WTC11 (cell line): ENCODE data around the gene ZNF292. TPM values are rescaled to one million over a fixed set of nuclear protein-coding genes. Genes with fewer than 3 reads are reported as not detected.

Experiments
- ATAC-seq: fragments of 200-7000 bp; cut with Tn5 transposase; 2 replicates; pipeline ENCODE4 v1.10.0; 2021; ENCODE audit warnings: mild to moderate bottlenecking, moderate library complexity
- CTCF ChIA-PET: fragments of 300-600 bp; sonication (Branson Sonifier 250); formaldehyde crosslinking; loops from one replicate; lab custom pipeline; 2021; ENCODE audit warnings: antibody characterized with exemption; lab: Charles Lee
- POLR2A ChIA-PET: fragments of 350-600 bp; sonication (Branson Sonifier 250); formaldehyde crosslinking; loops from one replicate; lab custom pipeline; 2021; ENCODE audit warnings: antibody characterized with exemption; lab: Charles Lee
- DNase-seq: peaks from one replicate; pipeline ENCODE4 v3.0.0; 2021; ENCODE audit warnings: low spot score
- H3K27ac Mint-ChIP-seq: 2 replicates; pipeline ENCODE4 v1.8.0; 2021; ENCODE audit warnings: mixed read lengths
- H3K27me3 Mint-ChIP-seq: 2 replicates; pipeline ENCODE4 v1.8.0; 2021; ENCODE audit warnings: low read depth, mild to moderate bottlenecking, moderate library complexity, mixed read lengths
- H3K36me3 Mint-ChIP-seq: 2 replicates; pipeline ENCODE4 v1.8.0; 2021; ENCODE audit warnings: mixed read lengths
- H3K4me1 Mint-ChIP-seq: 2 replicates; pipeline ENCODE4 v1.8.0; 2022; ENCODE audit warnings: mixed read lengths
- H3K4me3 Mint-ChIP-seq: 2 replicates; pipeline ENCODE4 v1.8.0; 2021; ENCODE audit warnings: mild to moderate bottlenecking, moderate library complexity, mixed read lengths
- H3K9me3 Mint-ChIP-seq: 2 replicates; pipeline ENCODE4 v1.8.0; 2021; ENCODE audit warnings: mixed read lengths
- GABPB1 ChIP-seq: sonication (generic); formaldehyde crosslinking; IDR thresholded peaks from 2 replicates; pipeline ENCODE4 v1.8.1; 2023; ENCODE audit warnings: mild to moderate bottlenecking, missing genetic modification reagents
- JUN ChIP-seq: sonication (generic); formaldehyde crosslinking; IDR thresholded peaks from 2 replicates; pipeline ENCODE4 v1.8.0; 2023; ENCODE audit warnings: mild to moderate bottlenecking, missing genetic modification reagents
- KAT7 ChIP-seq: sonication (generic); formaldehyde crosslinking; IDR thresholded peaks from 2 replicates; pipeline ENCODE4 v1.8.1; 2023; ENCODE audit warnings: missing genetic modification reagents, mild to moderate bottlenecking, borderline replicate concordance
- RORB ChIP-seq: fragments of 250-450 bp; sonication (Bioruptor Pico); IDR thresholded peaks from 2 replicates; pipeline ENCODE4 v1.9.0; 2021; ENCODE audit warnings: mild to moderate bottlenecking
- SMAD4 ChIP-seq: sonication (generic); formaldehyde crosslinking; IDR thresholded peaks from 2 replicates; pipeline ENCODE4 v1.8.0; 2022; ENCODE audit warnings: mild to moderate bottlenecking, missing genetic modification reagents
- SP1 ChIP-seq: sonication (generic); formaldehyde crosslinking; conservative IDR thresholded peaks from 2 replicates; pipeline ENCODE4 v1.8.1; 2022; ENCODE audit warnings: missing genetic modification reagents
- ZNF138 ChIP-seq: sonication (generic); formaldehyde crosslinking; conservative IDR thresholded peaks from 2 replicates; pipeline ENCODE4 v1.8.1; 2022; ENCODE audit warnings: mild to moderate bottlenecking, moderate library complexity, missing genetic modification reagents
- ZNF232 ChIP-seq: sonication (generic); formaldehyde crosslinking; IDR thresholded peaks from 2 replicates; pipeline ENCODE4 v1.8.0; 2022; ENCODE audit warnings: mild to moderate bottlenecking, missing genetic modification reagents
- total RNA-seq: library from RNA; stranded (reverse); gene quantifications from 3 replicates; pipeline ENCODE4 v1.2.3, GENCODE V29; 2021
- TF ChIP-seq, protein P1 (sequence below): sonication (generic); formaldehyde crosslinking; IDR thresholded peaks from 2 replicates; pipeline ENCODE4 v1.8.1; 2023; ENCODE audit warnings: mild to moderate bottlenecking, missing genetic modification reagents, moderate library complexity
- TF ChIP-seq, protein P2 (sequence below): sonication (generic); formaldehyde crosslinking; IDR thresholded peaks from 2 replicates; pipeline ENCODE4 v1.8.0; 2023; ENCODE audit warnings: mild to moderate bottlenecking, missing genetic modification reagents
- TF ChIP-seq, protein P3 (sequence below): sonication (generic); formaldehyde crosslinking; IDR thresholded peaks from 2 replicates; pipeline ENCODE4 v1.8.1; 2022; ENCODE audit warnings: missing genetic modification reagents, borderline replicate concordance
- TF ChIP-seq, protein P4 (sequence below): fragments of 250-450 bp; sonication (Bioruptor Pico); IDR thresholded peaks from 2 replicates; pipeline ENCODE4 v1.9.0; 2021; ENCODE audit warnings: mild to moderate bottlenecking
- TF ChIP-seq, protein P5 (sequence below): sonication (generic); formaldehyde crosslinking; IDR thresholded peaks from 2 replicates; pipeline ENCODE4 v1.8.1; 2023; ENCODE audit warnings: mild to moderate bottlenecking, missing genetic modification reagents
- TF ChIP-seq, protein P6 (sequence below): sonication (generic); formaldehyde crosslinking; IDR thresholded peaks from 2 replicates; pipeline ENCODE4 v1.8.1; 2023; ENCODE audit warnings: mild to moderate bottlenecking, missing genetic modification reagents, borderline replicate concordance

The ZNF292 gene
- total RNA-seq, 1 experiment from 2014 or later, result 42.1 TPM

DNA sequence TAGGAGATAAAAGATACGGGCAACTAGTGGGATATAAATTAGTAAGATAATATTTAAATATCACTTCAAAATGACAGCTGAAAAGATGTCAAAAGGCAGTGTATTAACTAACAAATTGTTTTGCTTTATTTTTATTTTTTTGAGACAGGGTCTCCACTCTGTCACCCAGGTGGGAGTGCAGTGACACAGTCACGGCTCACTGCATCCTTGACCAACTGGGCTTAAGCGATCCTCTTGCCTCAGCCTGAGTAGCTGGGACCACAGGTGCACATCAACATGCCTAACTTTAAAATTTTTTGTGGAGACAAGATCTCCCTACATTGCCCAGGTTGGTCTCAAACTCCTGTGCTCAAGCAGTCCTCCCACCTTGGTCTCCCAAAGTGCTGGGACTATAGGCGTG is 5.9 kb downstream of the ZNF292 start (continued):
- TF ChIP-seq, protein P1, sequence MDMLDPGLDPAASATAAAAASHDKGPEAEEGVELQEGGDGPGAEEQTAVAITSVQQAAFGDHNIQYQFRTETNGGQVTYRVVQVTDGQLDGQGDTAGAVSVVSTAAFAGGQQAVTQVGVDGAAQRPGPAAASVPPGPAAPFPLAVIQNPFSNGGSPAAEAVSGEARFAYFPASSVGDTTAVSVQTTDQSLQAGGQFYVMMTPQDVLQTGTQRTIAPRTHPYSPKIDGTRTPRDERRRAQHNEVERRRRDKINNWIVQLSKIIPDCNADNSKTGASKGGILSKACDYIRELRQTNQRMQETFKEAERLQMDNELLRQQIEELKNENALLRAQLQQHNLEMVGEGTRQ, result no peak
- TF ChIP-seq RORB (CRISPR knock-in tag), result no peak
- TF ChIP-seq SMAD4 (CRISPR knock-in tag), result no peak
- TF ChIP-seq ZNF232 (CRISPR knock-in tag), result no peak
- TF ChIP-seq, protein P2, sequence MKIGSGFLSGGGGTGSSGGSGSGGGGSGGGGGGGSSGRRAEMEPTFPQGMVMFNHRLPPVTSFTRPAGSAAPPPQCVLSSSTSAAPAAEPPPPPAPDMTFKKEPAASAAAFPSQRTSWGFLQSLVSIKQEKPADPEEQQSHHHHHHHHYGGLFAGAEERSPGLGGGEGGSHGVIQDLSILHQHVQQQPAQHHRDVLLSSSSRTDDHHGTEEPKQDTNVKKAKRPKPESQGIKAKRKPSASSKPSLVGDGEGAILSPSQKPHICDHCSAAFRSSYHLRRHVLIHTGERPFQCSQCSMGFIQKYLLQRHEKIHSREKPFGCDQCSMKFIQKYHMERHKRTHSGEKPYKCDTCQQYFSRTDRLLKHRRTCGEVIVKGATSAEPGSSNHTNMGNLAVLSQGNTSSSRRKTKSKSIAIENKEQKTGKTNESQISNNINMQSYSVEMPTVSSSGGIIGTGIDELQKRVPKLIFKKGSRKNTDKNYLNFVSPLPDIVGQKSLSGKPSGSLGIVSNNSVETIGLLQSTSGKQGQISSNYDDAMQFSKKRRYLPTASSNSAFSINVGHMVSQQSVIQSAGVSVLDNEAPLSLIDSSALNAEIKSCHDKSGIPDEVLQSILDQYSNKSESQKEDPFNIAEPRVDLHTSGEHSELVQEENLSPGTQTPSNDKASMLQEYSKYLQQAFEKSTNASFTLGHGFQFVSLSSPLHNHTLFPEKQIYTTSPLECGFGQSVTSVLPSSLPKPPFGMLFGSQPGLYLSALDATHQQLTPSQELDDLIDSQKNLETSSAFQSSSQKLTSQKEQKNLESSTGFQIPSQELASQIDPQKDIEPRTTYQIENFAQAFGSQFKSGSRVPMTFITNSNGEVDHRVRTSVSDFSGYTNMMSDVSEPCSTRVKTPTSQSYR (CRISPR knock-in tag), result no peak
- TF ChIP-seq, protein P3, sequence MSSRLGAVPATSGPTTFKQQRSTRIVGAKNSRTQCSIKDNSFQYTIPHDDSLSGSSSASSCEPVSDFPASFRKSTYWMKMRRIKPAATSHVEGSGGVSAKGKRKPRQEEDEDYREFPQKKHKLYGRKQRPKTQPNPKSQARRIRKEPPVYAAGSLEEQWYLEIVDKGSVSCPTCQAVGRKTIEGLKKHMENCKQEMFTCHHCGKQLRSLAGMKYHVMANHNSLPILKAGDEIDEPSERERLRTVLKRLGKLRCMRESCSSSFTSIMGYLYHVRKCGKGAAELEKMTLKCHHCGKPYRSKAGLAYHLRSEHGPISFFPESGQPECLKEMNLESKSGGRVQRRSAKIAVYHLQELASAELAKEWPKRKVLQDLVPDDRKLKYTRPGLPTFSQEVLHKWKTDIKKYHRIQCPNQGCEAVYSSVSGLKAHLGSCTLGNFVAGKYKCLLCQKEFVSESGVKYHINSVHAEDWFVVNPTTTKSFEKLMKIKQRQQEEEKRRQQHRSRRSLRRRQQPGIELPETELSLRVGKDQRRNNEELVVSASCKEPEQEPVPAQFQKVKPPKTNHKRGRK (CRISPR knock-in tag), result no peak
- TF ChIP-seq, protein P4, sequence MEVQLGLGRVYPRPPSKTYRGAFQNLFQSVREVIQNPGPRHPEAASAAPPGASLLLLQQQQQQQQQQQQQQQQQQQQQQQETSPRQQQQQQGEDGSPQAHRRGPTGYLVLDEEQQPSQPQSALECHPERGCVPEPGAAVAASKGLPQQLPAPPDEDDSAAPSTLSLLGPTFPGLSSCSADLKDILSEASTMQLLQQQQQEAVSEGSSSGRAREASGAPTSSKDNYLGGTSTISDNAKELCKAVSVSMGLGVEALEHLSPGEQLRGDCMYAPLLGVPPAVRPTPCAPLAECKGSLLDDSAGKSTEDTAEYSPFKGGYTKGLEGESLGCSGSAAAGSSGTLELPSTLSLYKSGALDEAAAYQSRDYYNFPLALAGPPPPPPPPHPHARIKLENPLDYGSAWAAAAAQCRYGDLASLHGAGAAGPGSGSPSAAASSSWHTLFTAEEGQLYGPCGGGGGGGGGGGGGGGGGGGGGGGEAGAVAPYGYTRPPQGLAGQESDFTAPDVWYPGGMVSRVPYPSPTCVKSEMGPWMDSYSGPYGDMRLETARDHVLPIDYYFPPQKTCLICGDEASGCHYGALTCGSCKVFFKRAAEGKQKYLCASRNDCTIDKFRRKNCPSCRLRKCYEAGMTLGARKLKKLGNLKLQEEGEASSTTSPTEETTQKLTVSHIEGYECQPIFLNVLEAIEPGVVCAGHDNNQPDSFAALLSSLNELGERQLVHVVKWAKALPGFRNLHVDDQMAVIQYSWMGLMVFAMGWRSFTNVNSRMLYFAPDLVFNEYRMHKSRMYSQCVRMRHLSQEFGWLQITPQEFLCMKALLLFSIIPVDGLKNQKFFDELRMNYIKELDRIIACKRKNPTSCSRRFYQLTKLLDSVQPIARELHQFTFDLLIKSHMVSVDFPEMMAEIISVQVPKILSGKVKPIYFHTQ (CRISPR knock-in tag), result no peak
- TF ChIP-seq GABPB1 (CRISPR knock-in tag), result no peak

DNA sequence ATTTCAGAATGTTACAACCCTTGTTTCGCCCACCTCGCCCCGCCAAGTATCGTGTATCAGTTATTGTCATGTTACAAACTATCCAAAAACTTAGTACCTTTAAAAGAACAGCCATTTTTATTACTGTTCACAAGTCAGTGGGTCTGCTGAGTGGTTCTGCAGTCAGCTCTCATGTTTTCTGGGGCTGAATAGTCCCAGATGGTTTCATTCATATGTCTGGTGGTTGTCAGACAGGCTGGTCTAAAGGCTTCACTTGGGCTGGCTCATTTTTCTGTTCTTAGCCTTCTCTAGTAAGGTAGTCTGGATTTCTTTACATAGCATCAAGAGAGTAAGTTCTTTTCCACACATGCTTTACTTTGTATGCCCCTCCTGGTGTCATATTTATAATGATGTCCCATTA is 8.6 kb downstream of the ZNF292 start:
- DNase-seq, result no peak
- H3K4me3 Mint-ChIP-seq, result no peak overlapping the region
- no peak for ATAC-seq
- no peaks in the 10 kb centered on the region for H3K27me3 Mint-ChIP-seq
- TF ChIP-seq, protein P5, sequence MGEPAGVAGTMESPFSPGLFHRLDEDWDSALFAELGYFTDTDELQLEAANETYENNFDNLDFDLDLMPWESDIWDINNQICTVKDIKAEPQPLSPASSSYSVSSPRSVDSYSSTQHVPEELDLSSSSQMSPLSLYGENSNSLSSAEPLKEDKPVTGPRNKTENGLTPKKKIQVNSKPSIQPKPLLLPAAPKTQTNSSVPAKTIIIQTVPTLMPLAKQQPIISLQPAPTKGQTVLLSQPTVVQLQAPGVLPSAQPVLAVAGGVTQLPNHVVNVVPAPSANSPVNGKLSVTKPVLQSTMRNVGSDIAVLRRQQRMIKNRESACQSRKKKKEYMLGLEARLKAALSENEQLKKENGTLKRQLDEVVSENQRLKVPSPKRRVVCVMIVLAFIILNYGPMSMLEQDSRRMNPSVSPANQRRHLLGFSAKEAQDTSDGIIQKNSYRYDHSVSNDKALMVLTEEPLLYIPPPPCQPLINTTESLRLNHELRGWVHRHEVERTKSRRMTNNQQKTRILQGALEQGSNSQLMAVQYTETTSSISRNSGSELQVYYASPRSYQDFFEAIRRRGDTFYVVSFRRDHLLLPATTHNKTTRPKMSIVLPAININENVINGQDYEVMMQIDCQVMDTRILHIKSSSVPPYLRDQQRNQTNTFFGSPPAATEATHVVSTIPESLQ, result no peak
- TF ChIP-seq JUN (CRISPR knock-in tag) (no peak), KAT7 (CRISPR knock-in tag) (no peak), SP1 (no peak), ZNF138 (CRISPR knock-in tag) (no peak)
- TF ChIP-seq, protein P6, sequence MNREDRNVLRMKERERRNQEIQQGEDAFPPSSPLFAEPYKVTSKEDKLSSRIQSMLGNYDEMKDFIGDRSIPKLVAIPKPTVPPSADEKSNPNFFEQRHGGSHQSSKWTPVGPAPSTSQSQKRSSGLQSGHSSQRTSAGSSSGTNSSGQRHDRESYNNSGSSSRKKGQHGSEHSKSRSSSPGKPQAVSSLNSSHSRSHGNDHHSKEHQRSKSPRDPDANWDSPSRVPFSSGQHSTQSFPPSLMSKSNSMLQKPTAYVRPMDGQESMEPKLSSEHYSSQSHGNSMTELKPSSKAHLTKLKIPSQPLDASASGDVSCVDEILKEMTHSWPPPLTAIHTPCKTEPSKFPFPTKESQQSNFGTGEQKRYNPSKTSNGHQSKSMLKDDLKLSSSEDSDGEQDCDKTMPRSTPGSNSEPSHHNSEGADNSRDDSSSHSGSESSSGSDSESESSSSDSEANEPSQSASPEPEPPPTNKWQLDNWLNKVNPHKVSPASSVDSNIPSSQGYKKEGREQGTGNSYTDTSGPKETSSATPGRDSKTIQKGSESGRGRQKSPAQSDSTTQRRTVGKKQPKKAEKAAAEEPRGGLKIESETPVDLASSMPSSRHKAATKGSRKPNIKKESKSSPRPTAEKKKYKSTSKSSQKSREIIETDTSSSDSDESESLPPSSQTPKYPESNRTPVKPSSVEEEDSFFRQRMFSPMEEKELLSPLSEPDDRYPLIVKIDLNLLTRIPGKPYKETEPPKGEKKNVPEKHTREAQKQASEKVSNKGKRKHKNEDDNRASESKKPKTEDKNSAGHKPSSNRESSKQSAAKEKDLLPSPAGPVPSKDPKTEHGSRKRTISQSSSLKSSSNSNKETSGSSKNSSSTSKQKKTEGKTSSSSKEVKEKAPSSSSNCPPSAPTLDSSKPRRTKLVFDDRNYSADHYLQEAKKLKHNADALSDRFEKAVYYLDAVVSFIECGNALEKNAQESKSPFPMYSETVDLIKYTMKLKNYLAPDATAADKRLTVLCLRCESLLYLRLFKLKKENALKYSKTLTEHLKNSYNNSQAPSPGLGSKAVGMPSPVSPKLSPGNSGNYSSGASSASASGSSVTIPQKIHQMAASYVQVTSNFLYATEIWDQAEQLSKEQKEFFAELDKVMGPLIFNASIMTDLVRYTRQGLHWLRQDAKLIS (CRISPR knock-in tag), result no peak
- peaks cover 75% of the 10 kb centered on the region for H3K4me1 Mint-ChIP-seq
- no peaks in the 10 kb centered on the region for H3K9me3 Mint-ChIP-seq
- H3K36me3 Mint-ChIP-seq, result peaks cover under 1% of the 10 kb centered on the region
- peak overlapping the region; percentile 15 for H3K27ac Mint-ChIP-seq
- POLR2A ChIA-PET, result no interaction called here
- CTCF ChIA-PET, result no interaction called here
